NCI-H187 (cell line): ENCODE data around the gene SPATA3.
"Not testable (repeated sequence)": the region's sequence is repeated elsewhere in the genome, so short reads cannot be mapped to it uniquely, and the experiment has no call there.

Source experiments
- DNase-seq, 2 experiments: peaks; one replicate each; lab custom pipeline; 2025; lab: John Stamatoyannopoulos, UW

Gene SPATA3

DNA sequence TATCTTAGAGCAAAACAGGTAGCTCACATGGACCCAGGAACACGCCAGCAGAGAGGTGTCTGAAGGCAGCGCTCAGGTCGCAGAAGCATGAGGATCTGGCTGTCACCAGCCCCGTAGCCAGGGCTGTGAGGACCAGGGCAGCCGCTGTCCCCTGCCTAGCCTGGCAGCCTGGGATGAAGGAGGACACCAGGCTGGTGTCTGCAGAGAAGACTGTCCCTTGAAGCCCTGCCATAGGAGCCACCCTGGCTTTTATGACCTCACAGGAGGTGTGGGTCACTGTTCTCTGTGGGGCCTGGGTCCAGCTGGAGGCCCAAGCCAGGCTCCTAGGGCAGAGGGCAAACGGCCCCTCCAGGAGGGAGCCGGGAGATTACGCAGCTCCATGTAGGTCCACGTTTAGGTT is at the start of gene SPATA3:
SPATA3 (plus strand) TSS at position 301 of the 400 bp plus-strand sequence. CDS start 113 bp downstream, outside the sequence.
- no peak for DNase-seq

DNA sequence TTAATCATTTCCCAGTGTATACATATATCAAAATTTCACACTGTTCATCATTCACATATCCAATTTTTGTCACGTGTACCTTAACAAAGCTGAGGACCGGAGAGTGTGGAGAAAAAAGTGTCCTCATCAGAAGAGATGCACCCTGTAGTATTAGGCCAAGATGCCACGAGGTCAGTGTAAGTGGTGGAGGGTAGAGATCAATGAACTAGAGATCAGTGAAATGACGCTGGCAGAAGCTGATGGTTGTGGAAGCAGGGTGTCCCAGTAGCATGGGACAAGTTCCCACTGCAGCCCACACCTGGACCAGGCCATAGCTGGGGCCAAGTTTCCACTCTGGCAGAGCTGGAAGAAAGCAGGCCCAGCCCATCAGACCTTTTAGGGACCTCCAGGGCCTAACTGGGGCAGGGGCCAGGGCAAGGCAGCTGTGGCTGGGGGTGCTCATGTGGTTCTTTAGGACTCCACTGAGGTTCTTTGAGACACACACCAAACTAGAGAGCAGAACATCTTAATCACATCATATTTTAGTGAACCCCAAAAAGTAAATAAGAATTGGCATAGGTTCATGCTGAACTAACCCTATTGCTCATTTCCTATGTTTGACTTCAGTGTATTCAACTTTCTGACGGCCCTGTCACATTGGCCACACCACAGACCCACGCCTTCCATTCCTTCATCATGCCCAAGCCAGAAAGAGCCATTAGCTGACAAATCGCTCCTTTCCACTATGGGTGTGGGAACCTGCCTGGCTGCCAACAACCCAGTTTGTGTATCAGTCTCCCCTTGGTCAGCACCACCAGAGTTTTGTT is 49.3 kb upstream of the SPATA3 start:
- no peak for DNase-seq

DNA sequence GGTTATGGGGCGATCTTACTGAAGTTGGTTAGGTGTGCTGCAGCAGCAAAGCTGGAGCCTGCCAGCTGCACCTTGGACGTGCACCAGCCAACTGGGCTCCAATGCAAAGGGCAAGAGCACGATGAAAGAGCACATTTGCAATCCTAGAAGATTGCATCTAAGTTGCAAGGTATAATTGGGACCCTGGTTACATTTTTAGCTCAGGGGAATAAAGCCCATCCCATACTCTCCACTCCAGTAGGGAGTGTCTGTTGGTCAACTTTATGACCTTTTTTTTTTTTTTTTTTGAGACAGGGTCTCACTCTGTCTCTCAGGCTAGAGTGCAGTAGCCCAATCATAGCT is 48.7 kb upstream of the SPATA3 start:
- no peak for DNase-seq

DNA sequence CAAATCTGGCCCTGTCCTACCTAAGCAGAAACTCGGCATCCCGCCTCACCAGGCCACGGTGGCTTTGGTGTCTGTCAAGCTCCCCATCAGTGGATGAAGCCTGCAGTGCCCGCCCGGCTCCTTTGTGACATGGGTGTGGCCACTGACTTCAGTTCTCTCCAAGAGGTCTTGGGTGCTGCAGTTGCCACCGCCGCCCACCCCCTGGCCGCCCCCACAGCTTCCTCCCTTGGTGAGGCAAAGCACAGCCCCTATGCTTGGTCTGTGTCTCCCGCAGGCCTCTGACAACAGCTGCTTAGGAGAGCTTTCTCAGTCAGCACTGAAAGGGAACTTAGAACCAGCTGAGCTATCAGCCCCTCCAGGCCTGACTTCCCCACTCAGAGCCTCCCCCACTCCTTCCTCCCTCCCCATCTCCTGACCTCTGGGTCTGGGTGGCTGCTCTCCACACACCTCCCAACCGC is 48.0 kb upstream of the SPATA3 start:
- no peak for DNase-seq

DNA sequence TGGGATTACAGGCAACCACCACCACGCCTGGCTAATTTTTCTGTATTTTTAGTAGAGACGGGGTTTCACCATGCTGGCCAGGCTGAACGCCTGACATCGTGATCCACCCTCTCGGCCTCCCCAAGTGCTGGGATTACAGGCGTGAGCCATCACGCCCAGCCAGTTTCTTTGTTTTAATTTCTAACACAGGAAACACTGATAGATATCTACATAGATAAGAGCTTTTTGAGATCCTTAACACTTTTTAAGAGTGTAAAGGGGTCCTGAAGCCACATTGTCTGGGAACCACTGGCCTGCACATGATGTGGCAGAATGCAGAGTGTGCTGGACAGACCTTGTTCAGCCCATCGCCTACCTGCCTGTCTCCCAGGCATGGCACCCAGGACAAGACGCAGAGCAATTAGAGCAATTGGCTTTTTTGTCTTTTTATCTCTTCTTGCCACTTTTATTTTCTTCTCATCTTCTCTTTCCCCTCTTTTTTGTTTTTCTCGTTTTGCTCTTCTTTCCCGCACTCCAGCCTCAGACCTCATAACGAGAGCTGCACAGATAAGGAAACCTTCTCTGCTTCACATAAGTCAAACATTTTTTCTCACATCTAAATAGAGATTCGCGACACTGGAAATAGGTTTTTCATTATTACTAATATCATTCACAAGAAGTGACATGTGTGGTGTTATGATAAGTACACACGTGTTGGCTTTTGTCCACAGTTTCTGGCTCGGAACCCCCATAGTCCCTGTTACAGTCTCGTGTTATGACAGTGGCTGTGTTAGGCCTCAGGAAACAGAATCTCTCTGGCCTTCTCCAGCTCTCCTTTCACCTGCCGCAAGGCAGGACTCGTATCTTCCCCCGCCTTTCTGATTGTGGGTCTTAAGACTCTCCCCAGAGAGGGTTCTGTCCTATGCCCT is 45.7 kb upstream of the SPATA3 start:
- no peak for DNase-seq

DNA sequence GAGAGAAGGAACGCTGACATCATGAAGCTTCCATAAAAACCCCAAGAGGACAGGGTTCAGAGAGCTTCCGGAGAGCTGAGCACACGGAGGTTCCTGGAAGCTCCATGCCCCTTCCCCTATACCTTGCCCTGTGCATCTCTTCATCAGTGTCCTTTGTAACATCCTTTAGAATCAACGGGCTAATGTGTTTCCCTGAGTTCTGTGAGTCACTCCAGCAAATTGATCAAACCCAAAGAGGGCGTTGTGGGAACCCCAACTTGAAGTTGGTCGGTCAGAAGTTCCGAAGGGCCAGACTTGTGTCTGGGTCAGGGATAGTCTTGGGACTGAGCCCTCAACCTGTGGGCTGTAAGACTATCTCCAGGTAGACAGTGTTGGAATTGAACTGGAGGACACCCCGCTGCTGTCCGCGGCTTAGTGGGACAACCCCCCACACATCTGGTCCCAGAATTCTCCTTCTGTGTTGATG is 45.0 kb upstream of the SPATA3 start:
- DNase-seq, result no peak

DNA sequence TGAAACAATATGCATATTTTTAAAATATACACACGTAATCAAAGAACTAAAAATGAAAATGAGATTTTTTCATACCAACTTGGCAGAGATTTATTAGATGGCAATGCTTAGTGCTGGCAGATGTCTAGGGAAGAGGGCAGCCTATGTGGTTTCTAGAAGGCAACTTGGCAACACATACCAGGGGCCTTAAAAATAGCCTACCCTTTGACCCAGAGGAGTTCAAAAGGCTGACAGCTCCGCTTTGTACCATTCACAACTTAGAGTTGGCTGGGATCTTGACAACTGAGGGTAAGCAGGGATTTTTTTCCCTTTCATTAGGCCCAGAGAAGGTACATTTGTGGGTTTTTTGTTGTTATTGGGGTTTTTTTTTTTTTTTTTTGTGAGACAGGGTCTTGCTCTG is 44.5 kb upstream of the SPATA3 start:
- DNase-seq, result no peak

DNA sequence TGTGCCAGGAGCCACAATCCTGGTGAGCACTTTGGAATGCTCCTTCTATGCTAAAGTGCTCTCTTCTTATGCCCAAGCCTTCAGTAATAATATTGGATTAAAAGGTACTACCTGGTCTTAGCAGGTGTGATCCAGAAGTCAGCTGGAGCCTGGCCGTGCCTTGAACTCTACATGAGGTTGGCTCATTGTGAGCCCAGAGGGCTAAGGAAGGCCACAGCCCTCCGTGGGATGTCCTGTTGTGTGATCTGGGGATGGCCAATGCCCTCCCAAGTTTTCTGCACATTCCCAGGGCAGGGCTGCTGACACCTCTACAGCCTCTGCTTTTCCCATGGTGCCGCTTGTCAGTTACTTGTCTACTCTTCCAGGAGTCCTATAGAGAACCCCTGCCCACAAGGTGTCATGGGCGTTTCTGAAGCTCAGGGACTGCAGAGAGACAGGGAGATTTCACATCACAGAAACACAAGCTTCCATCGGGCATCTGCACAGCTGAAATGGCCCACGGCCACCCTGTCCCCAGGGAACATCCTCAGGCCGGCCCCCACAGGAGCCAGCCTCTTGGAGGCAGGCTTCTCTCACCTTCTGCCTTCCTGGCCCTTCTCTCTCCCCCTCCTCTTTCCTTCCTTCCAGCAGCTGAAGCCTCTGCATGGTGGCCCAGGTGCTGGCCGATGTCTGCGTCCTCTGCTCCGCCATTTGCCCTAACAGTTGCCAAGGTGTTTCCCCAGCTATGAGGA is 43.5 kb upstream of the SPATA3 start:
- DNase-seq, result no peak

DNA sequence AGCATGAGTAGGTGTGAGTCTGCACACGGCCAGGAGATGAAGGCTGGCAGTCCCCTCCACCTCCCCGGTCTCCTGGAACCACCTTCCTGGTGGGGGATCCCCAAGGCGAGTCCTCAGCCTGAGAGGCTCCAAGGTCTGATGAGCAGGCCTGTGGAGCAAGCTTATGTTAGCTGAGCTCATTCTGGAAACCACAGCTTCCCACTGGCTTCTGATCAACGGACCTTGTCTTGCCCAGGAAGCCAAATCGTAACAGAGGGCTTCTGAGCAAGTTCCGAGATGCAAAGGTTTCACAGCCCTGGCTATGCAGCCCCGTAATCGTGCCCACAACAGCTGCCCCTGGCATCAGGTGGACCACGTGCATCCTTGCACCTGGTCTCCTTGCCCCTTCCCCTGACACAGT is 42.1 kb upstream of the SPATA3 start:
- no peak for DNase-seq

DNA sequence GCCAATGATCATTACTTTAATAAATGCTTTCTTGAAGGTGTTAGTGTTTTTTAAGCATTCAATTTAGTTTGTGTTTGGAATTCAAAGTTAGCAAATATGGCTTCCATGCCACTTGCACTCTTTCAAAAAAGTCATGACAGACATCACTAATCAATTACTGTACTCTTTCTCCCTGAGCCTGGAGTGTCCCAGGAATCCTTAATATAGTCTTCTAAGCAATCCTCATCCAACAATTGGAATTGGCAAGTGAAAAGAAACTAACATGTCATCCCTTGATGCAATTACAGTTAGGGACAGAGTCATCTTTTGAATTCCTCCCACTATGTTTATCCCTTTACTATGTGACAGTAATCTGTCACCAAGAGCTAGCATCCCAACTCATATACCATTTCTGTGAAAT is 41.2 kb upstream of the SPATA3 start:
- no peak for DNase-seq

DNA sequence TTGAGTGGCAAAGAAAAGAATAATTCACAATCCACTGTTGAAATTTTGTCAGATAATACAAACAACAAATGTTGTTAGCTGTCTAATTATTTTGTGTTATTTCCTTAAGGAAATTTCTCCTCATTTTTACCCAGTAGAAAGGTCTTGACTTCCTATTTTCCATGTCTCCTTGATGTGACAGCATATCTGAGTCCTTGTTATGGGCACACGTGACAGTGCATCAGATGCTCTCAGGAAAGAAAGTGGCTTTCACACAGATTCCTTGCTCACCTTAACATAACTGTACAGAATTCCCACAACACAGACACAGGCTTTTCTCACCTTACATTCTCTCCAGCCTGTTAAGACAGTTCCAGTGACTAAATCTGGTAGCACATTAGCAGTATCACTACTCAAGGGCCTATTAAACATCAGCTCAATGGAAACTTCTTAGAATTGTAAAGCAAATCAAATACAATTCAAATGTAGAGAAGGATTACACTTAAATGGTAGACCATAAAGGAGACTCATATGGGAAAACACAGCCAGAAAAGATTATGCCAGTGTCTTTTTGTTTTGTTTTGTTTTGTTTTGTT is 40.7 kb upstream of the SPATA3 start:
- DNase-seq, result no peak

DNA sequence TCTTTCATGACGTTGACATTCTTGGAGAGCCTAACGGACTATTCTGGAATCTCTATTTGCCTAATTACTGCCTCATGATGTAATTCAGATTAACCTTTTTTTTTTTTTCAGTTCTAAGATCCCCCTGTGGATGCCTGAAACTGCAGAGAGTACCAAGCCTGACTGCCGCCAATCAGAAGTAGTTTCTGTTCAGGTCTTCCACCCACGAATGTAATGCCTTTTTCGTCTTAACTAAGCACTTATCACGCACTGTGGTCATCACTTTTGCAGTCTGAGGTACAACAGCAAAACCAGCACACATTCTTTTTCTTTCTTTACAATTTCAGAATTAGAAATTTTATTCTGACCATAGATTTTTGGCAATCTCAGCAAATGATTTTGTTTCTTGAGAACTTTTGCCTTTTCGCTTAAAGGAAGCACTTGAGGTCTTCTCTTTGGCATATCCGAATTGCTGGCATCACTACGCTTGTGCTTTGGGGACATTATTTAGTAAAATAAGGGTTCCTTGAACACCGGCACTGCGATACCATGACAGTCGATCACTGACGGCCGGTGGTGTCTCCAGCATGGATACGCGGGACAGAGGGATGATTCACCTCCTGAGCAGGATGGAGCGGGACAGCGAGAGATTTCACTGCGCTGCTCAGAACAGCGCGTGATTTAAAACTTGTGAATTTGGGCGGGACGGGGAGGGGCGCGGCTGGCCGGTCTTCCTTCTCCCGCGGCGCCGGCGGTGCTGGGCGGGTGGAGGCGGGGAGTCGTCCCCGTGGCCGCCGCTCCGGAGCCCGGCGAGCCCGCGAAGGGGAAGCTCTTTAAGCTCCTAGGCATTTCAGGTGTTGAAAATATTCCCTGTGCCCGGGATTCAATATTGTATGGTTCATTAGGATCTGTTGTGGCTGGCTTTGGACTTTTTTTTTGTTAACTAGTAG is 38.8 kb upstream of the SPATA3 start:
- DNase-seq, result no peak

DNA sequence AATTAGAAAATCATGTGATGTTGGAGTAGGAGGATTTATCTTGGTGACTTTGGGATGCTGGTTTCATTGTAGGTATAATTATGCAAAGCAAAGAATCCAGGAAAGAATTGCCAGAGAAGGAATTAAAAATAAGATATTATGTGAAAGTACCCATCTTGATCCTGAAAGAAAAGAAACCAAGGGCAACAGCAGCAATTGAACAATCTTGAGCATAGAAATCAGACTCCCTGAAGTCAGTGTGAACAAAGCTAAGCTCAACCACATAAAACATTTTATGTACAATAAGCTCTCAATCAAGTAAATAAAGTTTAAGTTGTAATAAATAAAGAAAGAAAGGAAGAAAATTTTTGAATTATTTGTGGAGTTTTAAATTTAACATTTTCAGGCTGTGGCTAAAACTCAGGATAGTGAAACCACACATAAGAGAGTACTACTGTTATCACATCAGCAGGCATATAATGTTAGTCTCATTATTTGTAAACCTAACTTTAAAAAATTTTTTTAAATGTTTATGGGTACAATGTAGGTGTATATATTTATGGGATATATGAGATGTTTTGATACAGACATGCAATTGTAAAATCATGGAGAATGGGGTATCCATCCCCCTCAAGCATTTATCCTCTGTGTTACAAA is 38.0 kb upstream of the SPATA3 start:
- no peak for DNase-seq

DNA sequence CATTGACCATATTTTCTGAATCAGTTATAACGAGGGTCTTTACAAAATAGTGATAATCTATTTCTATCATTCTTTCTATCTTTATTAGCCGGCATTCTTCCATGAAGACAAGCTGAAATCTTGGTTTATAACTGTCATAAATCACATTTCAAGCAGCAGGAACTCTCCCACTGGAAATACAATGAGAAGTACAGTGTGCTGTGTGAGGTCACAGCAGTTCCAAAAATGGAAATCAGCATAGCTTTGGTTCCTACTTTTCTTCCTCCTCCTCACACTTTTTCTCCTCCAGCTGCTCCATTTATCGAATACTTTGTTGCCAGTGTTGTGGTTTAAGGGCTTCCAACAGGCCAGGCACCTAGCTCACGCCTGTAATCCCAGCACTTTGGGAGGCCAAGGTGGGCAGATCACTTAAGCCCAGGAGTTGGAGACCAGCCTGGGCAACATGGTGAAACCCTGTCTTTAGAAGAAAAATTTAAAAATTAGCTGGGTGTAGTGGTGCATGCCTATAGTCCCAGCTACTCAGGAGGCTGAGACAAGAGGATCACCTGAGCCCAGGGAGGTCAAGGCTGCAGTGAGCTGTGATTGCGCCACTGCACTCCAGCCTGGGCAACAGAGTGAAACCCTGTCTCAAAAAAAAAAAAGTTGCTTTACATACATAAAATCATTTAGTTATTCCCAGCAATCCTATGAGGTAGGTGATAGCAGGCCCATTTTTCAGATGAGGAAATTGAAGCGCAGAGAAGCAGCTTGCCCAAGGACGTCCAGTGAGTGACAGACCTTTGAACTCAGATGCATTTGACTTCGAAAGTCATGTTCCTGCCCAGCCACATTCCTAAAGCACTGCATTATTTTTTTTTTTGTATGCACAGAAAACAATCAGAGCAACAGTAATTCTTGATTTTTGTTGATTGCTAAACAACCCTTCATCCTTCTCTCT is 36.8 kb upstream of the SPATA3 start:
- DNase-seq, result no peak

DNA sequence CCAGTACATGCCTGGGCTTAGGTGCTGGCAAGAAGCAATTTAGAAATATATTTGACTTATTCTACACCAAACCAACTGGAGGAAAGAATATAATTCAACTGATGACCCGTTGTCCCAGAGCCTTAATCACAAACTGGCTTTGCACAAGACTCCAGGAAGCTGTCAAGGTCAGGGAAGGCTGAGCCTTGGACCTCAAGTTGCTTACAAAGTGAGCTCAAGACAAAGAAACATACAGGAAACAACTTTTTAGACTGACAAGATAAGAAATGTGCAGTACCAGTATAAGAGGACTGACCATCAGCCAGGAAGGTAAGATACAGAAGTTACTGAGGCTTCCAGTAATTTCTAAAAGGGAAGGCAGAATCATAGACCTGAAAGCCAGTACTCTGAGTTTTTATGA is 35.9 kb upstream of the SPATA3 start:
- no peak for DNase-seq

DNA sequence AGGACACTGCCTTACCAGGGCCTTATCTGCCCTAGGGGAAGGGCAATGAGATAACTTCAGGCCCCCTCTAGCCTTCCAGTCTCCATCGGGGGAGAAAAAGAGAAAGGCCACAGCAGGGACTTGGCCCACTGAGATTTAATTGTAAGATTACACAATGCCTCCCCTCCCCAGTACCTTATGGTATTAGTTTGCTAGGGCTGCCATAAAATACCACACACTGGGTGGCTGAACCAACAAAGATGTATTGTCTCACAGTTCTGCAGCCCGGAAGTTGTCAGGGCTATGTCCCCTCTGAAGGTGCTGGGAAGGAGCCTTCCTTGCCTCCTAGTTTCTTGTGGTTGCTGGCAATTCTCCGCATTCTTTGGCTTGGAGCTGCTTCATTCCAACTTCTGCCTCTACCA is 34.8 kb upstream of the SPATA3 start:
- no peak for DNase-seq

DNA sequence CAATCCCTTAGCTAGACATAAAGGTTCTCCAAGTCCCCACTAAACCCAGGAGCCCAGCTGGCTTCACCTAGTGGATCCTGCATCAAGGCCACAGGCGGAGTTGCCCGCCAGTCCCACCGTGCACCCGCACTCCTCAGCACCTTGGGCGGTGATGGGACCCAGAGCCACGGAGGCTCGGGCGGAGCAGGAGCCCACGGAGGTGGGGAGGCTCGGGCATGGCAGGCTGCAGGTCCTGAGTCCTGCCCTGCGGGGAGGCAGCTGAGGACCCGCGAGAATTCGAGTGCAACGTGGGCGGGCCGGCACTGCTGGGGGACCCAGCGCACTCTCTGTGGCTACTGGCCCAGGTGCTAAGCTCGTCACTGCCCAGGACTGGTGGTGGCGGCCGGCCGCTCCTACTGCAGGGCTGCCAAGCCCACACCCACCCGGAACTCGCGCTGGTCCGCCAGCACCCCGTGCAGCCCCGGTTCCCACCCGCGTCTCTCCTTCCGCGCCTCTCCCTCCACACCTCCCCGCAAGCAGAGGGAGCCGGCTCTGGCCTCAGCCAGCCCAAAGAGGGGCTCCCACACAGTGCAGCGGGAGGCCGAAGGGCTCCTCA is 31.7 kb upstream of the SPATA3 start:
- no peak for DNase-seq

DNA sequence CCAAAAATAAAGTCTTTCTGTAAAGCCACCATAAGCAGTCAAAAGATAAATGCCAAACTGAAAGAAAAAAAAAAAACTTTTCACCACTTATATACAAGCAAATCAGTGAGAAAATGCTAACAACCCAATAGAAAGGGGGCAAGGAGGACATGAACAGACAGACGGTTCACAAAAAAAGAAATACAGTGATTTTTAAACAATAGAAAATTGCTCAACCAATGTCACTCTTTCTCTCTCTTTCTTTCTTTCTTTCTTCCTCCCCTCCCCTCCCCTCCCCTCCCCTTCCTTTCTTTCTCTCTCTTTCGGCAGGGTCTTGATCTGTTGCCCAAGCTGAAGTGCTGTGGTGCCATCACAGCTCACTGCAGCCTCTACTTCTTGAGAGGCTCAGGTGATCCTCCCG is 28.8 kb upstream of the SPATA3 start:
- DNase-seq, result no peak

DNA sequence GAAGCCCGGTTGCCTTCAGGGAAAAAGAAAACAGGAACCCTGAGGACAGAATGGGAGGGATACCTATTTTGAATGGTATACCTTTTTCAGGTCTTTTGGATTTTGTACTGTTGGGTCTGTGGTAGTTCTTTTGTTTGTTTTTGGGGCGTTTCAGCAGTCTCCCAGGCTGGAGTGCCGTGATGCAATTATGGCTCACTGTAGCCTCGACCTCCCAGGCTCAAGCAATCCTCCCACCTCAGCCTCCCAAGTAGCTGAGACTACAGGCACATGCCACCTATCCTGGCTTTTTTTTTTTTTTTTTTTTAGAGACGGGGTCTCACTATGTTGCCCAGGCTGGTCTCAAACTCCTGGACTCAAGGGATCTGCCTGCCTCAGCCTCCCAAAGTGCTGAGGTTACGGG is 27.6 kb upstream of the SPATA3 start:
- DNase-seq, result not testable (repeated sequence)
